Measurements from ENCODE around the gene IL15RA. TPM values are rescaled to one million over a fixed set of nuclear protein-coding genes. Genes with fewer than 3 reads are reported as not detected.

The IL15RA gene
- total RNA-seq, 1 experiment from 2014 or later, result 11.0 TPM

DNA sequence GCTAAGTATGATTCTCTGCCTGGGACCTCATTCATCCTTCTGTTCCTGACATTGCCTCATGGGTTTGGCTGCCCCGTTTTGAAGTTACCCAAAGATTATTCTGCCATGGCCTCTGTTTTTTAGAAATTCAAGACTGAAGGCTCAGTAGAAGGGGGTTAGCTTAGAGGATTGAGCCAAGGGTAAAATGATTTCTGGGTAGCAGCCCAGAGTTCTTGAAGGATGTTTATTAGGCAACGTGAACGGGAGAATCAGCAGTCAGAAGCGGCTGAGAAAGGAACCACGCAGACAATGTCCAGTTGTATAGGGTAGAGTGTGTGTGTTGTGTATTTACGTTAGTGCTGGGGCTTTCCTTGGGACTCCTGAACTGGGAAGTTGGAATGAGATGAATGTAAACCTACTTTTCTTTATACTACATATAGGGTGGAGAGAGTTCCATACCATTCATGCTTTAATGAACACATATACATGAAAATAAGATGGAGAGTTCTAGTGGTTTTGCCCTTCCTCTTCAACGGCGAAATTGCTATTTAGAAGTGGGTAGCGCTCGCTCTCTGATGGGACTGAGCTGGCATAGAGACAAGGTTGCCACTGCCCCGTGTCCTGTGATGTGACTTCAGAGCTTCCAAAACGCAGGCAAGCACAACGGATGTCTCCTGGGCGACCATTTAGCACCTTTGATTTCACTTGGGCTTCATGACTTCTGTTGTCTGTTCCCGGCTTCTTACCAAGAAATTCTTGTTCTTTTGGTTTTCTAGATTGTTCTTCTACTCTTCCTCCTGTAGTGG lies 35.0 kb upstream of the IL15RA start:
- in situ Hi-C loops (cut with HindIII; ENCODE audit: low pct_unique_long_range_greater_than_20kb, low sequenced_read_pairs) (no loop called here), intact Hi-C loops (cut with micrococcal nuclease; ENCODE audit: unreplicated experiment) (no loop called here)
- H3K9me3 ChIP-seq (ENCODE audit: control insufficient read depth, insufficient read depth, low read depth, low read length), result peaks cover 3% of the 10 kb centered on the region; the same call in 1 of the 2 replicates
- no TSS peak for BruUV-seq (replicated peaks)
- no peak for ATAC-seq
- ChIA-PET POLR2A (no interaction called here), CTCF (no interaction called here)
- DNase-seq (ENCODE audit: low read depth, low spot score), result no peak
- H3K4me1 ChIP-seq (ENCODE audit: control insufficient read depth, insufficient read depth, low read length), result no peaks in the 10 kb centered on the region
- no peaks in the 10 kb centered on the region for H3K27me3 ChIP-seq (ENCODE audit: control insufficient read depth, insufficient read depth, low read length)
- no peak overlapping the region for H3K27ac ChIP-seq (ENCODE audit: low read length)
- H3K4me3 ChIP-seq (ENCODE audit: low read depth in 2 of 2, low read length in 2 of 2), result no peak overlapping the region
- H3K36me3 ChIP-seq (ENCODE audit: control insufficient read depth, insufficient read depth, low read length), result no peaks in the 10 kb centered on the region
- TF ChIP-seq TCF7L2 (IDR thresholded peaks at IDR 0.05; ENCODE audit: low read depth, low read length) (no peak), POLR2AphosphoS5 (IDR thresholded peaks at IDR 0.05; ENCODE audit: low read depth, low read length) (no peak), SIN3A (IDR thresholded peaks at IDR 0.05; ENCODE audit: borderline replicate concordance, insufficient read depth, low read depth, low read length) (no peak)
- TF ChIP-seq, protein P1, sequence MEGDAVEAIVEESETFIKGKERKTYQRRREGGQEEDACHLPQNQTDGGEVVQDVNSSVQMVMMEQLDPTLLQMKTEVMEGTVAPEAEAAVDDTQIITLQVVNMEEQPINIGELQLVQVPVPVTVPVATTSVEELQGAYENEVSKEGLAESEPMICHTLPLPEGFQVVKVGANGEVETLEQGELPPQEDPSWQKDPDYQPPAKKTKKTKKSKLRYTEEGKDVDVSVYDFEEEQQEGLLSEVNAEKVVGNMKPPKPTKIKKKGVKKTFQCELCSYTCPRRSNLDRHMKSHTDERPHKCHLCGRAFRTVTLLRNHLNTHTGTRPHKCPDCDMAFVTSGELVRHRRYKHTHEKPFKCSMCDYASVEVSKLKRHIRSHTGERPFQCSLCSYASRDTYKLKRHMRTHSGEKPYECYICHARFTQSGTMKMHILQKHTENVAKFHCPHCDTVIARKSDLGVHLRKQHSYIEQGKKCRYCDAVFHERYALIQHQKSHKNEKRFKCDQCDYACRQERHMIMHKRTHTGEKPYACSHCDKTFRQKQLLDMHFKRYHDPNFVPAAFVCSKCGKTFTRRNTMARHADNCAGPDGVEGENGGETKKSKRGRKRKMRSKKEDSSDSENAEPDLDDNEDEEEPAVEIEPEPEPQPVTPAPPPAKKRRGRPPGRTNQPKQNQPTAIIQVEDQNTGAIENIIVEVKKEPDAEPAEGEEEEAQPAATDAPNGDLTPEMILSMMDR (IDR thresholded peaks at IDR 0.05), result no peak
- TF ChIP-seq, protein P2, sequence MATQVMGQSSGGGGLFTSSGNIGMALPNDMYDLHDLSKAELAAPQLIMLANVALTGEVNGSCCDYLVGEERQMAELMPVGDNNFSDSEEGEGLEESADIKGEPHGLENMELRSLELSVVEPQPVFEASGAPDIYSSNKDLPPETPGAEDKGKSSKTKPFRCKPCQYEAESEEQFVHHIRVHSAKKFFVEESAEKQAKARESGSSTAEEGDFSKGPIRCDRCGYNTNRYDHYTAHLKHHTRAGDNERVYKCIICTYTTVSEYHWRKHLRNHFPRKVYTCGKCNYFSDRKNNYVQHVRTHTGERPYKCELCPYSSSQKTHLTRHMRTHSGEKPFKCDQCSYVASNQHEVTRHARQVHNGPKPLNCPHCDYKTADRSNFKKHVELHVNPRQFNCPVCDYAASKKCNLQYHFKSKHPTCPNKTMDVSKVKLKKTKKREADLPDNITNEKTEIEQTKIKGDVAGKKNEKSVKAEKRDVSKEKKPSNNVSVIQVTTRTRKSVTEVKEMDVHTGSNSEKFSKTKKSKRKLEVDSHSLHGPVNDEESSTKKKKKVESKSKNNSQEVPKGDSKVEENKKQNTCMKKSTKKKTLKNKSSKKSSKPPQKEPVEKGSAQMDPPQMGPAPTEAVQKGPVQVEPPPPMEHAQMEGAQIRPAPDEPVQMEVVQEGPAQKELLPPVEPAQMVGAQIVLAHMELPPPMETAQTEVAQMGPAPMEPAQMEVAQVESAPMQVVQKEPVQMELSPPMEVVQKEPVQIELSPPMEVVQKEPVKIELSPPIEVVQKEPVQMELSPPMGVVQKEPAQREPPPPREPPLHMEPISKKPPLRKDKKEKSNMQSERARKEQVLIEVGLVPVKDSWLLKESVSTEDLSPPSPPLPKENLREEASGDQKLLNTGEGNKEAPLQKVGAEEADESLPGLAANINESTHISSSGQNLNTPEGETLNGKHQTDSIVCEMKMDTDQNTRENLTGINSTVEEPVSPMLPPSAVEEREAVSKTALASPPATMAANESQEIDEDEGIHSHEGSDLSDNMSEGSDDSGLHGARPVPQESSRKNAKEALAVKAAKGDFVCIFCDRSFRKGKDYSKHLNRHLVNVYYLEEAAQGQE (IDR thresholded peaks at IDR 0.05; ENCODE audit: insufficient read depth in 1 of 2, low read depth in 2 of 2, low read length in 1 of 2), result no peak

DNA sequence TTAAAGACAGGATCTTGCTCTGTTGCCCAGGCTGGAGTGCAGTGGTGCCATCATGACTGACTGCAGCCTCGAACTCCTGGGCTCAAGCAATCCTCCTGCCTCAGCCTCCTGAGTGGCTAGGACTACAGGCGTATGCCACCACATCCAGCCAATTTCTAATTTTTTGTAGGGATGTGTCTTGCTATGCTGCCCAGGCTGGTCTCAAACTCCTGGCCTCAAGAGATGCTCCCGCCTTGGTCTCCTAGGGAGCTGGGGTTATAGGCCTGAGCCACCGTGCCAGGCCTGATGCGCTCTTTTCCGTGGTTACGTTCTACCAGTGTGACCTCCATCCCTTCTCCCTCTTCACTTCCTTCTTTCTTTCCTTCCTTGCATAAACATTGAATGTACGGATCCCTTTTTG lies 34.2 kb upstream of the IL15RA start:
- intact Hi-C loops (cut with micrococcal nuclease; ENCODE audit: unreplicated experiment), result no loop called here
- CTCF ChIA-PET, result no interaction called here

More for the DNA sequence above, 34.2 kb upstream of the IL15RA start:
- in situ Hi-C loops (cut with HindIII; ENCODE audit: low pct_unique_long_range_greater_than_20kb, low sequenced_read_pairs), result no loop called here
- Histone ChIP-seq H3K36me3 (ENCODE audit: control insufficient read depth, insufficient read depth, low read length) (no peaks in the 10 kb centered on the region), H3K27me3 (ENCODE audit: control insufficient read depth, insufficient read depth, low read length) (no peaks in the 10 kb centered on the region), H3K4me1 (ENCODE audit: control insufficient read depth, insufficient read depth, low read length) (no peaks in the 10 kb centered on the region), H3K27ac (ENCODE audit: low read length) (no peak overlapping the region), H3K4me3 (ENCODE audit: low read depth in 2 of 2, low read length in 2 of 2) (no peak overlapping the region), H3K9me3 (ENCODE audit: control insufficient read depth, insufficient read depth, low read depth, low read length) (peaks cover 4% of the 10 kb centered on the region; the same call in 1 of the 2 replicates)
- POLR2A ChIA-PET, result no interaction called here
- no peak for DNase-seq (ENCODE audit: low read depth, low spot score)
- no peak for ATAC-seq
- TF ChIP-seq SIN3A (IDR thresholded peaks at IDR 0.05; ENCODE audit: borderline replicate concordance, insufficient read depth, low read depth, low read length) (no peak), POLR2AphosphoS5 (IDR thresholded peaks at IDR 0.05; ENCODE audit: low read depth, low read length) (no peak), TCF7L2 (IDR thresholded peaks at IDR 0.05; ENCODE audit: low read depth, low read length) (no peak)
- TF ChIP-seq, protein P2 (IDR thresholded peaks at IDR 0.05; ENCODE audit: insufficient read depth in 1 of 2, low read depth in 2 of 2, low read length in 1 of 2), result no peak
- TF ChIP-seq, protein P1 (IDR thresholded peaks at IDR 0.05), result no peak
- BruUV-seq (replicated peaks), result no TSS peak
